CD14-positive monocyte (primary cell): ENCODE measurements around the gene MDK. TPM values are rescaled to one million over a fixed set of nuclear protein-coding genes. Genes with fewer than 3 reads are reported as not detected.
A peak's percentile ranks its signal among the peaks of the same experiment; 100 is the strongest.
"Not testable (repeated sequence)": the region's sequence is repeated elsewhere in the genome, so short reads cannot be mapped to it uniquely, and the experiment has no call there.

Experiments
- DNase-seq, 3 donors: peaks; one replicate each; pipeline ENCODE4 v3.0.0-alpha.2; 2011 to 2022
- H2AFZ ChIP-seq: 2 replicates; pipeline ENCODE4 v1.6.0; 2012; ENCODE audit warnings: mild to moderate bottlenecking, low read depth, low read length, inconsistent platforms; ENCODE audit not compliant: insufficient read depth, poor library complexity, severe bottlenecking
- H3K27ac ChIP-seq, 2 donors: 1 replicate in 1 of 2; 2 replicates in 1 of 2; pipeline ENCODE4 v1.5.1; 2012 to 2013; ENCODE audit warnings: low read length in 2 of 2, control low read depth in 1 of 2, inconsistent platforms in 1 of 2, low read depth in 1 of 2, mild to moderate bottlenecking in 1 of 2
- H3K27me3 ChIP-seq, 2 donors: one replicate each; pipeline versions ENCODE4 v1.6.0 to v1.6.1; 2011 to 2013; ENCODE audit warnings: low read length in 2 of 2; ENCODE audit not compliant: control insufficient read depth in 2 of 2, insufficient read depth in 2 of 2
- H3K36me3 ChIP-seq, 2 donors: replicated peaks in 1 of 2; 1 replicate in 1 of 2; 2 replicates in 1 of 2; pipeline versions ENCODE4 v1.5.1 to v1.6.1; 2012 to 2013; ENCODE audit warnings: low read length in 2 of 2, control low read depth in 1 of 2, inconsistent platforms in 1 of 2, mild to moderate bottlenecking in 1 of 2; ENCODE audit not compliant: insufficient read depth in 2 of 2, control insufficient read depth in 1 of 2
- H3K4me1 ChIP-seq, 2 donors: 1 replicate in 1 of 2; 2 replicates in 1 of 2; pipeline versions ENCODE4 v1.5.1 to v1.6.1; 2012 to 2013; ENCODE audit warnings: low read length in 2 of 2, control low read depth in 1 of 2, inconsistent platforms in 1 of 2, mild to moderate bottlenecking in 1 of 2, moderate library complexity in 1 of 2; ENCODE audit not compliant: insufficient read depth in 2 of 2, control insufficient read depth in 1 of 2
- H3K4me2 ChIP-seq: replicated peaks from 2 replicates; pipeline ENCODE3; 2012; ENCODE audit warnings: low read length, moderate library complexity, mild to moderate bottlenecking; ENCODE audit not compliant: poor library complexity, severe bottlenecking; ENCODE audit errors: extremely low read depth
- H3K4me3 ChIP-seq, 3 experiments: fragments of 200-600 bp in 1 of 3; sonication (generic) in 1 of 3; replicated peaks in 1 of 3; 1 replicate in 2 of 3; 2 replicates in 1 of 3; pipeline ENCODE4 v1.5.1; 2011 to 2013; ENCODE audit warnings: low read length in 3 of 3, mild to moderate bottlenecking in 3 of 3, control low read depth in 2 of 3, low read depth in 2 of 3, inconsistent platforms in 1 of 3, moderate library complexity in 1 of 3
- H3K79me2 ChIP-seq: 2 replicates; pipeline ENCODE4 v1.6.0; 2012; ENCODE audit warnings: mild to moderate bottlenecking, control low read depth, inconsistent platforms, low read length, moderate library complexity; ENCODE audit not compliant: insufficient read depth
- H3K9ac ChIP-seq: 2 replicates; pipeline ENCODE4 v1.6.0; 2017; ENCODE audit warnings: low read length, mild to moderate bottlenecking; ENCODE audit not compliant: insufficient read depth, poor library complexity, severe bottlenecking
- H3K9me3 ChIP-seq, 2 donors: replicated peaks in 1 of 2; 1 replicate in 1 of 2; 2 replicates in 1 of 2; pipeline versions ENCODE4 v1.5.1 to v1.6.1; 2012 to 2013; ENCODE audit warnings: low read length in 2 of 2, control low read depth in 1 of 2; ENCODE audit not compliant: control insufficient read depth in 1 of 2, insufficient read depth in 1 of 2
- H4K20me1 ChIP-seq: 2 replicates; pipeline ENCODE4 v1.6.0; 2012; ENCODE audit warnings: mild to moderate bottlenecking, low read length, control low read depth, moderate library complexity; ENCODE audit not compliant: insufficient read depth
- H3K27ac Mint-ChIP-seq, 7 donors: one replicate each; pipeline ENCODE4 v1.8.0; 2020; ENCODE audit warnings: mild to moderate bottlenecking in 7 of 7, mixed read lengths in 7 of 7, moderate library complexity in 6 of 7, inconsistent platforms in 2 of 7
- H3K27me3 Mint-ChIP-seq, 3 donors: one replicate each; pipeline ENCODE4 v1.8.0; 2021 to 2022; ENCODE audit warnings: low read depth in 3 of 3, mild to moderate bottlenecking in 3 of 3, mixed read lengths in 3 of 3, moderate library complexity in 3 of 3, inconsistent platforms in 1 of 3
- H3K36me3 Mint-ChIP-seq, 2 donors: one replicate each; pipeline ENCODE4 v1.8.0; 2020; ENCODE audit warnings: mixed read lengths in 2 of 2, inconsistent platforms in 1 of 2, mild to moderate bottlenecking in 1 of 2
- H3K4me1 Mint-ChIP-seq: one replicate; pipeline ENCODE4 v1.8.0; 2020; ENCODE audit warnings: mild to moderate bottlenecking, mixed read lengths
- H3K4me3 Mint-ChIP-seq, 2 donors: one replicate each; pipeline ENCODE4 v1.8.0; 2020; ENCODE audit warnings: mild to moderate bottlenecking in 2 of 2, mixed read lengths in 2 of 2, moderate library complexity in 1 of 2
- H3K9me3 Mint-ChIP-seq, 7 donors: one replicate each; pipeline ENCODE4 v1.8.0; 2020 to 2022; ENCODE audit warnings: mixed read lengths in 7 of 7, mild to moderate bottlenecking in 6 of 7, moderate library complexity in 6 of 7, inconsistent platforms in 2 of 7
- CTCF ChIP-seq: fragments of 200-600 bp; IDR thresholded peaks from one replicate; pipeline ENCODE4 v1.8.0; 2022; ENCODE audit warnings: antibody characterized with exemption, mild to moderate bottlenecking
- WGBS: methylation state at CpG from one replicate; pipeline ENCODE4 v1.1.5; 2013; ENCODE audit warnings: missing lambda C conversion rate; ENCODE audit not compliant: insufficient coverage; 5-methylcytosine and 5-hydroxymethylcytosine counted together
- intact Hi-C, 2 donors: fragments of 100-400 bp; cut with micrococcal nuclease; formaldehyde crosslinking; loops; one replicate each; pipeline versions ENCODE4 v1.15.0 to v1.15.1; 2023
- polyA plus RNA-seq, 3 donors: library from polyadenylated mRNA; depleted of rRNA in 1 of 3; unstranded in 2 of 3; stranded (reverse) in 1 of 3; fragments of 300-500 nt in 2 of 3; fragments of >200 nt in 1 of 3; fragmentation: Illumina TruSeq in 2 of 3; gene quantifications; 1 replicate in 2 of 3; 2 replicates in 1 of 3; pipeline ENCODE4 v1.2.3, GENCODE V29; 2012 to 2021

The MDK gene
- polyA plus RNA-seq, 3 donors = 2.8 TPM; not detected in 2

- intact Hi-C loops = no loop called here
- peaks cover 54% of the 10 kb centered on the region for H3K79me2 ChIP-seq
- no peaks in the 10 kb centered on the region for H3K9me3 ChIP-seq
- H3K27me3 Mint-ChIP-seq = peaks cover 0 to 5% (median 1%) of the 10 kb centered on the region in 3 donors
- TF ChIP-seq CTCF = no peak
- peaks cover 95 to 96% of the 10 kb centered on the region in 2 donors for H3K36me3 ChIP-seq
- no peak overlapping the region for H3K4me3 ChIP-seq
- H3K4me2 ChIP-seq = no peak overlapping the region
- DNase-seq = no peak
- no peak overlapping the region for H3K27ac ChIP-seq
- peaks cover 75 to 96% of the 10 kb centered on the region in 2 donors for H3K36me3 Mint-ChIP-seq
- peaks cover 0 to under 1% (median 0%) of the 10 kb centered on the region in 7 donors for H3K9me3 Mint-ChIP-seq
- H3K9ac ChIP-seq = no peak overlapping the region
- H4K20me1 ChIP-seq = peaks cover 99% of the 10 kb centered on the region
- no peak overlapping the region for H3K4me3 Mint-ChIP-seq
- no peaks in the 10 kb centered on the region for H3K27me3 ChIP-seq
- WGBS = 91% methylated on average over 7 of the region's 10 CpGs
- peaks cover 6% of the 10 kb centered on the region for H3K4me1 Mint-ChIP-seq
- no peak overlapping the region for H2AFZ ChIP-seq
- peaks cover 0 to 8% of the 10 kb centered on the region in 2 donors for H3K4me1 ChIP-seq
- H3K27ac Mint-ChIP-seq = peak overlapping the region in 1 of 7 donors; percentile 46
Observed at GRCh38 chr11:46372086-46372485, 9.4 kb upstream of the MDK start.

- H3K4me1 ChIP-seq, H3K4me3 Mint-ChIP-seq, H3K4me3 ChIP-seq, H3K27ac ChIP-seq, H3K9me3 ChIP-seq, H3K9ac ChIP-seq, H3K27me3 ChIP-seq, intact Hi-C loops, H3K4me2 ChIP-seq, H2AFZ ChIP-seq, DNase-seq, H3K4me1 Mint-ChIP-seq, H3K9me3 Mint-ChIP-seq, H3K27me3 Mint-ChIP-seq: not testable (repeated sequence)
- Mint-ChIP-seq H3K36me3 (peaks cover 79 to 97% of the 10 kb centered on the region in 2 donors), H3K27ac (peak overlapping the region in 1 of 7 donors; percentile 46)
- WGBS = 95% methylated on average over 10 of the region's 15 CpGs
- peaks cover 99% of the 10 kb centered on the region in 2 donors for H3K36me3 ChIP-seq
- peaks cover 52% of the 10 kb centered on the region for H3K79me2 ChIP-seq
- peaks cover 100% of the 10 kb centered on the region for H4K20me1 ChIP-seq
Observed at GRCh38 chr11:46372501-46372900, 9.0 kb upstream of the MDK start.
